Measurements from ENCODE around the gene ITGB6.

DNA sequence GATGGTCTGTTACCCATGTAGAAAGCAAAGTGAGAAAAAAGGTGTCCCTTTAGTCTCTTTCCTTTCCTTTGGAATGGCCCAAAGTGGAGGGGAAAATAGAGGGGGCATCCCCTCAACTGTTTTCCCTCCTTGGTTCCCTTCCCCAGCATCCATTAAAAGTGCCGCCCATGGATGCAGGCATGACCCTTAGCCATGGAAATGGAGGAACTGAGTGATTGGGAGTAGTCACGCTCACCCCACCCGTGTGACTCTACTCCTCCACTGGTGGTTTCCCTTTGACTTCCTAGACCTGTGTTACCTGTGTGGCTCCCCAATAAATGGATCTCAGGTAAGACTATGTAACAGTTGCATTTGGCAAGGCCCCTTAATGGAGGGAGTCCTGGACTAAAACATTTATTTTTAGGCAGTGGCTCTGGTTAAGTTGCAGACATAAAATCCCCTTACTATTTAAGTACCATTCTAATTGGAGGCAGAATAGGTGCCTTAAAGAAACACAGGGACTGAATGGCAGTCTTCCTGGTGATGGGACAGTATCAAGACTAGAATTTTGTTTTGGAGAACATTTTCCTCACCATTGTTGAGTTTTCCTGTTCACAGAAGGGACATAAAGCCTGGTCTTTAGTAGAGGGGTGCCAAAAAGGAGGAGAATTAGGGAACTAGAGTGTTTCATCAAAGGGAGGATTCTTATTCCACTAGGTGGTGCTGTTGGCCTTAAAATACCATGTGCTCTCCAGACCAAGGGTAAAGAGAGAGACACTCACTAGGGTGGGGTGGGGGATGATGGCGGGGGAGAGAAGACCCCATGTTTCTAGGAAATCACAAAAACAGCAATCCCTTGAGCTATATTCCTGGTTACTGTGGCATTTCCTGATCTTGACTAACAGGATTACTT is 112.0 kb downstream of the ITGB6 start:
- TF ChIP-seq, protein P1, sequence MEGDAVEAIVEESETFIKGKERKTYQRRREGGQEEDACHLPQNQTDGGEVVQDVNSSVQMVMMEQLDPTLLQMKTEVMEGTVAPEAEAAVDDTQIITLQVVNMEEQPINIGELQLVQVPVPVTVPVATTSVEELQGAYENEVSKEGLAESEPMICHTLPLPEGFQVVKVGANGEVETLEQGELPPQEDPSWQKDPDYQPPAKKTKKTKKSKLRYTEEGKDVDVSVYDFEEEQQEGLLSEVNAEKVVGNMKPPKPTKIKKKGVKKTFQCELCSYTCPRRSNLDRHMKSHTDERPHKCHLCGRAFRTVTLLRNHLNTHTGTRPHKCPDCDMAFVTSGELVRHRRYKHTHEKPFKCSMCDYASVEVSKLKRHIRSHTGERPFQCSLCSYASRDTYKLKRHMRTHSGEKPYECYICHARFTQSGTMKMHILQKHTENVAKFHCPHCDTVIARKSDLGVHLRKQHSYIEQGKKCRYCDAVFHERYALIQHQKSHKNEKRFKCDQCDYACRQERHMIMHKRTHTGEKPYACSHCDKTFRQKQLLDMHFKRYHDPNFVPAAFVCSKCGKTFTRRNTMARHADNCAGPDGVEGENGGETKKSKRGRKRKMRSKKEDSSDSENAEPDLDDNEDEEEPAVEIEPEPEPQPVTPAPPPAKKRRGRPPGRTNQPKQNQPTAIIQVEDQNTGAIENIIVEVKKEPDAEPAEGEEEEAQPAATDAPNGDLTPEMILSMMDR (IDR thresholded peaks at IDR 0.05) = peak in 2 of 4 donors; percentile 24 to 26
- no peak for TF ChIP-seq POLR2A (IDR thresholded peaks at IDR 0.05)

Data from right lobe of liver (tissue), 4 donors.